Measurements from ENCODE around the gene DNAJC30. TPM values are rescaled to one million over a fixed set of nuclear protein-coding genes. Genes with fewer than 3 reads are reported as not detected.

Gene DNAJC30
- polyA plus RNA-seq, 1 of the 3 experiments (the other 2 are of a cell fraction) = 11.0 TPM

DNA sequence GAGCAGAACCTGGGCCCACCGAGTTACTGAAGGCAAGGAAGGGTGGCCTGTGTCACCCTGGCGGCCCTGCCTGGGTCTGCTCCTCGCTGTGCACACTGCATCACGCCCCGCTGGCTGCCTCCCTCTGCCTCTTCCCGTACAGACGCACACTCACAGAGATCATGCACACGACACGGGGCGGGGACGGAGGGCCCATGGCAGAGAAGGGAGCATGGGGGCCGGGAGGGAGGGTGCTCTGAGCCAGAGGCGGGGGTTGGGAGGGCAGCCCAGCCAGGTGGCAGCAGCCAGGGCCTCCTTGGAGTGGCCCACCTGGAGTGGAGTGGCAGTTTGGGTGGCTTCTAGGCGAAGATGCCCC, 16.8 kb upstream of the DNAJC30 start:
- Histone ChIP-seq H3K4me3 (ENCODE audit: low read depth in 2 of 2, low read length in 1 of 2) (no peak overlapping the region), H3F3A (replicated peaks; ENCODE audit: insufficient read depth) (peaks cover 36% of the 10 kb centered on the region), H4K20me1 (ENCODE audit: insufficient read depth) (peaks cover 16% of the 10 kb centered on the region; the same call in 1 of the 2 replicates), H3K9ac (no peak overlapping the region), H3K9me2 (no peaks in the 10 kb centered on the region), H3K9me3 (no peaks in the 10 kb centered on the region), H3K27ac (ENCODE audit: low read depth in 2 of 2, low read length in 1 of 2) (no peak overlapping the region), H3K4me1 (ENCODE audit: control insufficient read depth in 1 of 2, insufficient read depth in 2 of 2, low read depth in 1 of 2, low read length in 1 of 2) (peaks cover 0 to 10% of the 10 kb centered on the region in 2 experiments; a peak in 3 of 4 replicates), H3K27me3 (ENCODE audit: insufficient read depth) (no peaks in the 10 kb centered on the region), H3K36me3 (replicated peaks in 1 of 2; ENCODE audit: control insufficient read depth in 1 of 2, insufficient read depth in 2 of 2, low read length in 1 of 2) (peaks cover 34 to 71% of the 10 kb centered on the region in 2 experiments), H2AFZ (ENCODE audit: low read depth) (no peak overlapping the region), H3K4me2 (no peak overlapping the region), H3K79me2 (ENCODE audit: insufficient read depth) (peaks cover 7% of the 10 kb centered on the region; the same call in 1 of the 2 replicates)
- ChIA-PET POLR2A (interaction anchor here (0.8 to 0.9 kb wide), 2 partner anchors 9 to 14 kb away, joined by 3 read pairs; no protein-coding TSS in a partner anchor), CTCF (interaction anchor here (0.7 to 8.8 kb wide), 11 partner anchors 11 to 1019 kb away, joined by 3 to 70 read pairs (median 6); partner anchors contain the start of gene STX1A)
- 93% methylated on average over 14 of the region's 14 CpGs for WGBS (ENCODE audit: low lambda C conversion rate)
- no peak for TF ChIP-seq GABPA (IDR thresholded peaks at IDR 0.05; ENCODE audit: low read depth)
- TF ChIP-seq, protein P1, sequence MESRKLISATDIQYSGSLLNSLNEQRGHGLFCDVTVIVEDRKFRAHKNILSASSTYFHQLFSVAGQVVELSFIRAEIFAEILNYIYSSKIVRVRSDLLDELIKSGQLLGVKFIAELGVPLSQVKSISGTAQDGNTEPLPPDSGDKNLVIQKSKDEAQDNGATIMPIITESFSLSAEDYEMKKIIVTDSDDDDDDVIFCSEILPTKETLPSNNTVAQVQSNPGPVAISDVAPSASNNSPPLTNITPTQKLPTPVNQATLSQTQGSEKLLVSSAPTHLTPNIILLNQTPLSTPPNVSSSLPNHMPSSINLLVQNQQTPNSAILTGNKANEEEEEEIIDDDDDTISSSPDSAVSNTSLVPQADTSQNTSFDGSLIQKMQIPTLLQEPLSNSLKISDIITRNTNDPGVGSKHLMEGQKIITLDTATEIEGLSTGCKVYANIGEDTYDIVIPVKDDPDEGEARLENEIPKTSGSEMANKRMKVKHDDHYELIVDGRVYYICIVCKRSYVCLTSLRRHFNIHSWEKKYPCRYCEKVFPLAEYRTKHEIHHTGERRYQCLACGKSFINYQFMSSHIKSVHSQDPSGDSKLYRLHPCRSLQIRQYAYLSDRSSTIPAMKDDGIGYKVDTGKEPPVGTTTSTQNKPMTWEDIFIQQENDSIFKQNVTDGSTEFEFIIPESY (IDR thresholded peaks at IDR 0.05; ENCODE audit: borderline replicate concordance, low read depth) = no peak
- TF ChIP-seq, protein P2, sequence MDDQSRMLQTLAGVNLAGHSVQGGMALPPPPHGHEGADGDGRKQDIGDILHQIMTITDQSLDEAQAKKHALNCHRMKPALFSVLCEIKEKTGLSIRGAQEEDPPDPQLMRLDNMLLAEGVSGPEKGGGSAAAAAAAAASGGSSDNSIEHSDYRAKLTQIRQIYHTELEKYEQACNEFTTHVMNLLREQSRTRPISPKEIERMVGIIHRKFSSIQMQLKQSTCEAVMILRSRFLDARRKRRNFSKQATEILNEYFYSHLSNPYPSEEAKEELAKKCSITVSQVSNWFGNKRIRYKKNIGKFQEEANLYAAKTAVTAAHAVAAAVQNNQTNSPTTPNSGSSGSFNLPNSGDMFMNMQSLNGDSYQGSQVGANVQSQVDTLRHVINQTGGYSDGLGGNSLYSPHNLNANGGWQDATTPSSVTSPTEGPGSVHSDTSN (IDR thresholded peaks at IDR 0.05) = no peak
- TF ChIP-seq IRF3 (IDR thresholded peaks at IDR 0.05; ENCODE audit: low read depth, low read length) = no peak
- TF ChIP-seq YY1 (IDR thresholded peaks at IDR 0.05; ENCODE audit: low read depth) = no peak
- TF ChIP-seq NRF1 (IDR thresholded peaks at IDR 0.05; ENCODE audit: low read depth, low read length) = no peak
- TF ChIP-seq, protein P3, sequence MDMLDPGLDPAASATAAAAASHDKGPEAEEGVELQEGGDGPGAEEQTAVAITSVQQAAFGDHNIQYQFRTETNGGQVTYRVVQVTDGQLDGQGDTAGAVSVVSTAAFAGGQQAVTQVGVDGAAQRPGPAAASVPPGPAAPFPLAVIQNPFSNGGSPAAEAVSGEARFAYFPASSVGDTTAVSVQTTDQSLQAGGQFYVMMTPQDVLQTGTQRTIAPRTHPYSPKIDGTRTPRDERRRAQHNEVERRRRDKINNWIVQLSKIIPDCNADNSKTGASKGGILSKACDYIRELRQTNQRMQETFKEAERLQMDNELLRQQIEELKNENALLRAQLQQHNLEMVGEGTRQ (IDR thresholded peaks at IDR 0.05; ENCODE audit: borderline replicate concordance, low read depth, low read length) = no peak
- TF ChIP-seq TAF1 (IDR thresholded peaks at IDR 0.05; ENCODE audit: borderline replicate concordance, low read depth, low read length) = no peak
- TF ChIP-seq RCOR1 (IDR thresholded peaks at IDR 0.05; ENCODE audit: low read length) = no peak
- no peak for TF ChIP-seq TEAD4 (IDR thresholded peaks at IDR 0.05; ENCODE audit: borderline replicate concordance, insufficient read depth)
- TF ChIP-seq CHD2 (IDR thresholded peaks at IDR 0.05; ENCODE audit: low read length, partially characterized antibody) = no peak
- TF ChIP-seq TCF12 (IDR thresholded peaks at IDR 0.05) = no peak
- DNase-seq = no peak

Data from SK-N-SH (cell line).